SK-N-MC (cell line): ENCODE measurements around the gene CLCN6.

ENCODE experiments used
- DNase-seq: peaks from one replicate; pipeline ENCODE4 v3.0.0-alpha.2; 2011; ENCODE audit warnings: low read depth, low spot score
- H3K27ac ChIP-seq: fragments of 200-600 bp; sonication (generic); 2 replicates; pipeline ENCODE4 v1.5.1; 2016; ENCODE audit warnings: mixed run types
- H3K36me3 ChIP-seq: fragments of 200-600 bp; sonication (generic); 2 replicates; pipeline ENCODE4 v1.6.1; 2017; ENCODE audit warnings: antibody characterized with exemption, low read length, mixed read lengths; ENCODE audit not compliant: insufficient read depth
- H3K4me3 ChIP-seq: fragments of 200-600 bp; sonication (generic); 2 replicates; pipeline ENCODE4 v1.5.1; 2016
- H3K9ac ChIP-seq: fragments of 200-600 bp; sonication (generic); 2 replicates; pipeline ENCODE4 v1.8.0; 2017; ENCODE audit warnings: mixed run types, mixed read lengths; ENCODE audit not compliant: insufficient read length
- H3K9me3 ChIP-seq: fragments of 200-600 bp; sonication (generic); 2 replicates; pipeline ENCODE4 v1.6.1; 2017; ENCODE audit warnings: low read depth, mild to moderate bottlenecking, antibody characterized with exemption, low read length, moderate library complexity, mixed read lengths
- EZH2 ChIP-seq: fragments of 200-600 bp; sonication (generic); IDR thresholded peaks from one replicate; pipeline ENCODE4 v1.6.1; 2017; ENCODE audit warnings: antibody characterized with exemption
- FOXP2 ChIP-seq: optimal IDR thresholded peaks from 2 replicates; pipeline ENCODE3; 2011; ENCODE audit warnings: mild to moderate bottlenecking, moderate library complexity; ENCODE audit not compliant: insufficient read depth; ENCODE audit errors: extremely low read length, control extremely low read depth
- POLR2AphosphoS5 ChIP-seq: IDR thresholded peaks from 2 replicates; pipeline ENCODE4 v1.6.1; 2012; ENCODE audit warnings: mild to moderate bottlenecking, low read depth, low read length, borderline replicate concordance

Gene CLCN6

GRCh38 chr1:11765661-11766428 lies 40.1 kb upstream of the CLCN6 start:
- H3K9me3 ChIP-seq: no peaks in the 10 kb centered on the region
- no peak for TF ChIP-seq FOXP2
- no peak for TF ChIP-seq EZH2
- no peak for TF ChIP-seq POLR2AphosphoS5
- DNase-seq: no peak
- no peak overlapping the region for H3K9ac ChIP-seq
- H3K36me3 ChIP-seq: no peaks in the 10 kb centered on the region
- H3K4me3 ChIP-seq: no peak overlapping the region
- no peak overlapping the region for H3K27ac ChIP-seq

- Histone ChIP-seq H3K4me3 (no peak overlapping the region), H3K9ac (no peak overlapping the region), H3K36me3 (no peaks in the 10 kb centered on the region), H3K9me3 (no peaks in the 10 kb centered on the region), H3K27ac (no peak overlapping the region)
- TF ChIP-seq POLR2AphosphoS5: no peak
- TF ChIP-seq EZH2: no peak
- TF ChIP-seq FOXP2: no peak
- no peak for DNase-seq
These were observed 39.6 kb upstream of the CLCN6 start for GRCh38 chr1:11766429-11766776.

GRCh38 chr1:11767922-11768704 lies 37.9 kb upstream of the CLCN6 start:
- DNase-seq: no peak
- no peak overlapping the region for H3K9ac ChIP-seq
- H3K4me3 ChIP-seq: no peak overlapping the region
- no peaks in the 10 kb centered on the region for H3K36me3 ChIP-seq
- no peak for TF ChIP-seq EZH2
- H3K9me3 ChIP-seq: no peaks in the 10 kb centered on the region
- H3K27ac ChIP-seq: no peak overlapping the region

GRCh38 chr1:11768821-11769220 lies 37.2 kb upstream of the CLCN6 start:
- TF ChIP-seq FOXP2: no peak
- no peak for TF ChIP-seq EZH2
- no peak for TF ChIP-seq POLR2AphosphoS5
- H3K27ac ChIP-seq: no peak overlapping the region
- H3K4me3 ChIP-seq: no peak overlapping the region

GRCh38 chr1:11769274-11769673 lies 36.7 kb upstream of the CLCN6 start:
- H3K9ac ChIP-seq: no peak overlapping the region
- H3K9me3 ChIP-seq: no peaks in the 10 kb centered on the region
- TF ChIP-seq EZH2 (no peak), FOXP2 (no peak), POLR2AphosphoS5 (no peak)

More at GRCh38 chr1:11768821-11769220, 37.2 kb upstream of the CLCN6 start:
- H3K36me3 ChIP-seq: no peaks in the 10 kb centered on the region
- no peaks in the 10 kb centered on the region for H3K9me3 ChIP-seq
- no peak overlapping the region for H3K9ac ChIP-seq
- DNase-seq: no peak

GRCh38 chr1:11770011-11770410 lies 36.0 kb upstream of the CLCN6 start:
- no peak for DNase-seq
- H3K4me3 ChIP-seq: no peak overlapping the region
- H3K9ac ChIP-seq: no peak overlapping the region
- no peak overlapping the region for H3K27ac ChIP-seq
- TF ChIP-seq EZH2: no peak
- H3K36me3 ChIP-seq: no peaks in the 10 kb centered on the region
- no peaks in the 10 kb centered on the region for H3K9me3 ChIP-seq

More at GRCh38 chr1:11769274-11769673, 36.7 kb upstream of the CLCN6 start:
- Histone ChIP-seq H3K36me3 (no peaks in the 10 kb centered on the region), H3K27ac (no peak overlapping the region), H3K4me3 (no peak overlapping the region)
- no peak for DNase-seq

- H3K27ac ChIP-seq: no peak overlapping the region
- no peaks in the 10 kb centered on the region for H3K36me3 ChIP-seq
- no peak overlapping the region for H3K9ac ChIP-seq
- H3K9me3 ChIP-seq: no peaks in the 10 kb centered on the region
- DNase-seq: no peak
- no peak for TF ChIP-seq EZH2
- TF ChIP-seq POLR2AphosphoS5: no peak
- TF ChIP-seq FOXP2: no peak
- H3K4me3 ChIP-seq: no peak overlapping the region
These were observed 34.4 kb upstream of the CLCN6 start for GRCh38 chr1:11771481-11772043.

- no peak for DNase-seq
- Histone ChIP-seq H3K4me3 (no peak overlapping the region), H3K9ac (no peak overlapping the region), H3K27ac (no peak overlapping the region), H3K9me3 (no peaks in the 10 kb centered on the region), H3K36me3 (no peaks in the 10 kb centered on the region)
- TF ChIP-seq FOXP2: no peak
- no peak for TF ChIP-seq EZH2
- TF ChIP-seq POLR2AphosphoS5: no peak
These were observed 33.5 kb upstream of the CLCN6 start for GRCh38 chr1:11772458-11772857.
